SU-DHL-6 (cell line): ENCODE measurements around the gene SNED1.

Experiments
- H2AFZ ChIP-seq: fragments of 200-600 bp; sonication (generic); 2 replicates; pipeline ENCODE4 v1.6.1; 2014; ENCODE audit warnings: low read depth, mild to moderate bottlenecking, moderate library complexity, mixed read lengths, antibody characterized with exemption, low read length; ENCODE audit not compliant: severe bottlenecking
- H3F3A ChIP-seq: fragments of 200-600 bp; shearing (Covaris generic); 2 replicates; pipeline ENCODE4 v1.6.0; 2016; ENCODE audit warnings: antibody characterized with exemption, mild to moderate bottlenecking; ENCODE audit not compliant: insufficient read depth
- H3K27ac ChIP-seq: fragments of 200-600 bp; sonication (generic); 2 replicates; pipeline ENCODE4 v1.5.1; 2016; ENCODE audit warnings: low read depth, mild to moderate bottlenecking, low read length, moderate library complexity, mixed read lengths
- H3K27me3 ChIP-seq: fragments of 200-600 bp; sonication (generic), shearing (Covaris generic); 2 replicates; pipeline ENCODE4 v1.6.0; 2014; ENCODE audit warnings: mild to moderate bottlenecking, low read length
- H3K36me3 ChIP-seq: fragments of 200-600 bp; sonication (generic); 2 replicates; pipeline ENCODE4 v1.6.1; 2014; ENCODE audit warnings: mild to moderate bottlenecking, low read length, mixed read lengths
- H3K4me2 ChIP-seq: fragments of 300-600, 200-600 bp; shearing (Covaris generic), sonication (generic); 2 replicates; pipeline ENCODE4 v1.6.0; 2014; ENCODE audit warnings: low read length, low read depth, mild to moderate bottlenecking; ENCODE audit not compliant: poor library complexity, severe bottlenecking
- H3K4me3 ChIP-seq: fragments of 200-600 bp; sonication (generic); 2 replicates; pipeline ENCODE4 v1.5.1; 2014; ENCODE audit warnings: antibody characterized with exemption, low read length, mild to moderate bottlenecking, mixed read lengths; ENCODE audit not compliant: insufficient read depth, poor library complexity, severe bottlenecking
- H3K79me2 ChIP-seq: fragments of 200-600 bp; sonication (generic); 2 replicates; pipeline ENCODE4 v1.6.1; 2014; ENCODE audit warnings: mild to moderate bottlenecking, low read length, moderate library complexity; ENCODE audit not compliant: insufficient read depth
- H3K9ac ChIP-seq: fragments of 200-600 bp; sonication (generic); 2 replicates; pipeline ENCODE4 v1.7.0; 2014; ENCODE audit warnings: mild to moderate bottlenecking, low read length
- H3K9me2 ChIP-seq: fragments of 200-600 bp; sonication (generic); replicated peaks from 2 replicates; pipeline ENCODE4 v1.6.1; 2014; ENCODE audit warnings: low read length; ENCODE audit not compliant: insufficient read depth
- H3K9me3 ChIP-seq: fragments of 200-600 bp; sonication (generic); 2 replicates; pipeline ENCODE4 v1.6.1; 2014; ENCODE audit warnings: low read length, mixed read lengths; ENCODE audit not compliant: insufficient read depth
- H4K20me1 ChIP-seq: fragments of 200-600 bp; sonication (generic); 2 replicates; pipeline ENCODE4 v1.6.1; 2014; ENCODE audit warnings: low read depth, mild to moderate bottlenecking, antibody characterized with exemption, low read length, moderate library complexity, mixed read lengths
- CTCF ChIP-seq: fragments of 200-600 bp; sonication (generic); IDR thresholded peaks from one replicate; pipeline ENCODE4 v1.5.1; 2017; ENCODE audit warnings: antibody characterized with exemption, mild to moderate bottlenecking, low read length, moderate library complexity; ENCODE audit not compliant: insufficient read depth, poor library complexity, severe bottlenecking
- EZH2phosphoT487 ChIP-seq: fragments of 200-600 bp; sonication (generic), shearing (Covaris generic); conservative IDR thresholded peaks from 2 replicates; pipeline ENCODE4 v1.6.1; 2018; ENCODE audit warnings: mild to moderate bottlenecking, antibody characterized with exemption, low read length, moderate library complexity, mixed read lengths

Gene SNED1

GRCh38 chr2:241133436-241133820, 135.0 kb downstream of the SNED1 start:
- Histone ChIP-seq H3K9me3 (no peaks in the 10 kb centered on the region), H3K4me3 (no peak overlapping the region), H3K4me2 (no peak overlapping the region), H3K27me3 (no peaks in the 10 kb centered on the region), H3K79me2 (no peaks in the 10 kb centered on the region), H2AFZ (no peak overlapping the region), H3F3A (no peaks in the 10 kb centered on the region), H3K27ac (no peak overlapping the region), H3K9me2 (no peaks in the 10 kb centered on the region), H3K9ac (no peak overlapping the region), H4K20me1 (no peaks in the 10 kb centered on the region), H3K36me3 (no peaks in the 10 kb centered on the region)
- TF ChIP-seq EZH2phosphoT487 (no peak), CTCF (no peak)

GRCh38 chr2:241134711-241135110, 136.3 kb downstream of the SNED1 start:
- no peak overlapping the region for H3K27ac ChIP-seq
- H2AFZ ChIP-seq: no peak overlapping the region
- H3F3A ChIP-seq: no peaks in the 10 kb centered on the region
- H3K27me3 ChIP-seq: no peaks in the 10 kb centered on the region
- H3K36me3 ChIP-seq: no peaks in the 10 kb centered on the region
- TF ChIP-seq CTCF: no peak
- TF ChIP-seq EZH2phosphoT487: no peak
- no peaks in the 10 kb centered on the region for H3K9me2 ChIP-seq
- no peak overlapping the region for H3K9ac ChIP-seq
- no peaks in the 10 kb centered on the region for H3K79me2 ChIP-seq
- no peak overlapping the region for H3K4me2 ChIP-seq
- H3K4me3 ChIP-seq: no peak overlapping the region
- H3K9me3 ChIP-seq: no peaks in the 10 kb centered on the region
- no peaks in the 10 kb centered on the region for H4K20me1 ChIP-seq

GRCh38 chr2:241135737-241136136, 137.3 kb downstream of the SNED1 start:
- Histone ChIP-seq H3K9me2 (no peaks in the 10 kb centered on the region), H3K4me2 (no peak overlapping the region), H3K4me3 (no peak overlapping the region), H3F3A (no peaks in the 10 kb centered on the region), H4K20me1 (no peaks in the 10 kb centered on the region), H3K79me2 (no peaks in the 10 kb centered on the region), H3K27me3 (no peaks in the 10 kb centered on the region), H3K9me3 (no peaks in the 10 kb centered on the region), H3K36me3 (no peaks in the 10 kb centered on the region), H3K9ac (no peak overlapping the region), H3K27ac (no peak overlapping the region), H2AFZ (no peak overlapping the region)
- no peak for TF ChIP-seq EZH2phosphoT487
- no peak for TF ChIP-seq CTCF

- Histone ChIP-seq H3F3A (no peaks in the 10 kb centered on the region), H3K9me2 (no peaks in the 10 kb centered on the region), H3K36me3 (no peaks in the 10 kb centered on the region), H3K27ac (no peak overlapping the region), H3K9me3 (no peaks in the 10 kb centered on the region), H3K79me2 (no peaks in the 10 kb centered on the region), H4K20me1 (no peaks in the 10 kb centered on the region), H3K9ac (no peak overlapping the region), H3K4me2 (no peak overlapping the region), H3K4me3 (no peak overlapping the region), H2AFZ (no peak overlapping the region), H3K27me3 (no peaks in the 10 kb centered on the region)
- no peak for TF ChIP-seq CTCF
- no peak for TF ChIP-seq EZH2phosphoT487
Measured at GRCh38 chr2:241136191-241136590, 137.8 kb downstream of the SNED1 start.
